HG03175 (cell line): ENCODE data around the gene NEO1.

ENCODE experiments used
- ATAC-seq: cut with Tn5 transposase; IDR thresholded peaks from one replicate; pipeline ENCODE4 v1.9.1; 2021; ENCODE audit warnings: mild to moderate bottlenecking, moderate library complexity; ENCODE audit not compliant: unreplicated experiment

Gene NEO1

GRCh38 chr15:73326157-73326556 lies 273.9 kb downstream of the NEO1 start:
- no peak for ATAC-seq

- no peak for ATAC-seq
Measured at GRCh38 chr15:73328149-73328820, 276.0 kb downstream of the NEO1 start.

GRCh38 chr15:73328981-73329380 lies 276.7 kb downstream of the NEO1 start:
- ATAC-seq = no peak

- no peak for ATAC-seq
Measured at GRCh38 chr15:73329501-73330200, 277.4 kb downstream of the NEO1 start.

GRCh38 chr15:73330206-73331051 lies 278.2 kb downstream of the NEO1 start:
- ATAC-seq = no peak

GRCh38 chr15:73331501-73331900 lies 279.2 kb downstream of the NEO1 start:
- ATAC-seq = no peak

GRCh38 chr15:73331991-73332925 lies 280.0 kb downstream of the NEO1 start:
- no peak for ATAC-seq

GRCh38 chr15:73333001-73333400 lies 280.7 kb downstream of the NEO1 start:
- no peak for ATAC-seq

GRCh38 chr15:73334086-73334485 lies 281.8 kb downstream of the NEO1 start:
- no peak for ATAC-seq

GRCh38 chr15:73335026-73335425 lies 282.8 kb downstream of the NEO1 start:
- no peak for ATAC-seq

- no peak for ATAC-seq
Measured at GRCh38 chr15:73335471-73335870, 283.2 kb downstream of the NEO1 start.

- ATAC-seq = no peak
Measured at GRCh38 chr15:73336756-73337155, 284.5 kb downstream of the NEO1 start.

GRCh38 chr15:73337187-73337586 lies 284.9 kb downstream of the NEO1 start:
- ATAC-seq = no peak

- no peak for ATAC-seq
Measured at GRCh38 chr15:73338058-73338457, 285.8 kb downstream of the NEO1 start.

- no peak for ATAC-seq
Measured at GRCh38 chr15:73338606-73339374, 286.5 kb downstream of the NEO1 start.

GRCh38 chr15:73340502-73341192 lies 288.4 kb downstream of the NEO1 start:
- no peak for ATAC-seq

- no peak for ATAC-seq
Measured at GRCh38 chr15:73341886-73342600, 289.8 kb downstream of the NEO1 start.

- no peak for ATAC-seq
Measured at GRCh38 chr15:73344056-73344455, 291.8 kb downstream of the NEO1 start.

- no peak for ATAC-seq
Measured at GRCh38 chr15:73345658-73346057, 293.4 kb downstream of the NEO1 start.
